Measurements from ENCODE around the gene BTBD9.
"Not testable (repeated sequence)": the region's sequence is repeated elsewhere in the genome, so short reads cannot be mapped to it uniquely, and the experiment has no call there.

The BTBD9 gene

DNA sequence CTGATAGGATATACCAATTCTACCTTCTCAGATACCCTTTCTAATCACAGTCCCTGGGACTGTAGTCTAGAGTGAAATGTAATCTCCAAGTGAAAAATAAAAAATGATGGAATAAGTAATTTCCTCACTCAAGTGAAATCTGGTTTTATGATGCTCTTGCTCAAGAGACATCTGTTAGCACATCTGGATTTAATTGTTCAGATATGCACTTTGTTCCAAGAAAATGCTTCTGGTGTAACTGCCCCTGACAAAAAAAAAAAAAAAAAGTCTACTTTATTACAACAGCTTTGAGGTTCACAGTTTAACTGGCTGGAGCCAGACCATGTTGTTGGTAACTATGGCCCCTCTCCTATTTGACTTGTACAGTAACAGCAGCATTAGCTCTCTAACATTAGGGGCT, 251.8 kb downstream of the BTBD9 start:
- no peak for DNase-seq (ENCODE audit: low read depth in 3 of 3)

DNA sequence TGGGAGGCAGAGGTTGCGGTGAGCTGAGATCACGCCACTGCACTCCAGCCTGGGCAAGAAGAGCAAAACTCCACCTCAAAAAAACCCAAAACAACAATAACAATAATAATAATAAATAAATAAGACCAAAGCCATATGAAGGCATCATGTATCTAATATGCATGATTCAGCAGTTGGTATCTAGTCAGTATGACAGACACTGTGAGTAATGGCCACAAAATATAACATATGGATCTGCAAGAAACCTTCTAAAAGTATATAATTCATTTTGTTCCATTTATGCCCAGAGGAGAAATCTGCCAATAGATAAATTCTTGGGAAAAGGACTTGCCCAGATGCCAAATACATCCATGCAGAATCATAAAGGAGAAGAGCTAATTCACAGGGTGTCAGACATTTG, 252.3 kb downstream of the BTBD9 start:
- DNase-seq (ENCODE audit: low read depth in 3 of 3), result no peak

DNA sequence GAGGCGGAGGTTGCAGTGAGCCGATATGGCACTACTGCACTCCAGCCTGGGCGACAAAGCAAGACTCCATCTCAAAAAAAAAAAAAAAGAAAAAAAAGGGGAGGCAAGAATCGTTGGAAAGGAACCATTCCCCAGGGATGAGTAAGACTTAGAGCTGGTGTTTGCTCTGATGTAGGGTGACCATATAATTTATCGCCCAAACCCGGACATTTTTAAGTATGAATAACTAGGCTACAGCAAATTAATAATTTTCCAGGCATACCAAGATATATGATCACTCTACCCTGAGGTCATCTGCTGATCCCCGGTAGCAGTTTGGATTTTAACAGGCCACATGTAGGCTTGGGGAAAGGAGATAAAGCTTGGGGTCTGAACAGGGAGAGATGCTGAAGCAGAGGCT, 260.9 kb downstream of the BTBD9 start:
- DNase-seq (ENCODE audit: low read depth in 3 of 3), result no peak

DNA sequence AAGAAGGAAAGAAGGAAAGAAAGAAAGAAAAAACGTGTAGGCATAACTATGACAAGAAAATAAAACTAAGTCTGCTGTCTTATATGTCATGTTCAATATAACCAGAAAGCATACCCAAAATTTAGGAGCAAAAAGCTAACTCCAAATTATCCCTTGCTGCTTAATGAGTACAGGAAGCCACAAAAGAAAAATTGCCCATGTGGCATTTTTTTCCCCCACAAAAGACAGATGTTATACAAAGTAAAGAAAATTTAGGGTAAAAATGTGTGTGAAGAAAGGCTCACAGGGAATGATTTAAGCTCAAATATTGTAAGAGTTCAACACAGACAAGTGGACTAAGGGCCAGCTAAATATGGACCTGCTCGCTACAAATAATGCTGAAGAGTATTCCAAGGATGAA, 263.8 kb downstream of the BTBD9 start:
- no peak for DNase-seq (ENCODE audit: low read depth in 3 of 3)

DNA sequence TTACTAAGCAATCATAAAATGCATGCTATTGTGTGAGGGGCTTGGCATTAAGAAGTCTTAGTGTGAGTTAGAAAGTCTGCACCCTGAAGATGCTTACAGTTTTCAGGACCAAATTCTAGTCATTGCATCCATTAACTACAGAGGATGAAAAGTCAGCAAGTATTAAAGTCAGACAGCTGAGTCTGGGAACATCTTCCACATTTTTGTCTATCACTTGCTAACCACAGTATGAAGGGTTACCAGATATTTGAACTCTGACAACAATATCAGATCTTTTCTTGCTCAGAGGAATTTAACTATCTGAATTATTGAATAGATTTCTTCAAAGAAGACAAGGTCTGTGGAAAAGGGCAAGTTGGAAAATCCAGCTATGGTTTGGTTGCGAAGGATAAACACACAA, 264.4 kb downstream of the BTBD9 start:
- no peak for DNase-seq (ENCODE audit: low read depth in 3 of 3)

DNA sequence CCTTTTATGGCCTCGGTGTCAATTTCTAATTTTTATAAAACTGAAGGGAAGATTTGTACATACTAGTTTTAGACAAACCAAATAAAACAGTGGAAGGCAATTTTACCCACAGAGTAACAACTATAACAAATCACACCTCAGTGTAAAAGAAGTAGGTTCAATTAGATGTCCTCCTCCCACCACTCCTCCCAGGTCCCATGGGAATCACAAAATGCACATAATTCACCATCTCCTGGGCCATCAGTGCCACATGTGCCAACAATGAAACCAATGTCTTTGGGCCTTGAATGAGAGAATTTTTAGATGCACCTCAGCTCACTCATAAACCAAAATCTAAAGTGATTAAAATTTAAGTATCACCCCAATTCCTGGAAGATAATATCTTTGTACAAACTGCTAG, 267.8 kb downstream of the BTBD9 start:
- no peak for DNase-seq (ENCODE audit: low read depth in 3 of 3)

DNA sequence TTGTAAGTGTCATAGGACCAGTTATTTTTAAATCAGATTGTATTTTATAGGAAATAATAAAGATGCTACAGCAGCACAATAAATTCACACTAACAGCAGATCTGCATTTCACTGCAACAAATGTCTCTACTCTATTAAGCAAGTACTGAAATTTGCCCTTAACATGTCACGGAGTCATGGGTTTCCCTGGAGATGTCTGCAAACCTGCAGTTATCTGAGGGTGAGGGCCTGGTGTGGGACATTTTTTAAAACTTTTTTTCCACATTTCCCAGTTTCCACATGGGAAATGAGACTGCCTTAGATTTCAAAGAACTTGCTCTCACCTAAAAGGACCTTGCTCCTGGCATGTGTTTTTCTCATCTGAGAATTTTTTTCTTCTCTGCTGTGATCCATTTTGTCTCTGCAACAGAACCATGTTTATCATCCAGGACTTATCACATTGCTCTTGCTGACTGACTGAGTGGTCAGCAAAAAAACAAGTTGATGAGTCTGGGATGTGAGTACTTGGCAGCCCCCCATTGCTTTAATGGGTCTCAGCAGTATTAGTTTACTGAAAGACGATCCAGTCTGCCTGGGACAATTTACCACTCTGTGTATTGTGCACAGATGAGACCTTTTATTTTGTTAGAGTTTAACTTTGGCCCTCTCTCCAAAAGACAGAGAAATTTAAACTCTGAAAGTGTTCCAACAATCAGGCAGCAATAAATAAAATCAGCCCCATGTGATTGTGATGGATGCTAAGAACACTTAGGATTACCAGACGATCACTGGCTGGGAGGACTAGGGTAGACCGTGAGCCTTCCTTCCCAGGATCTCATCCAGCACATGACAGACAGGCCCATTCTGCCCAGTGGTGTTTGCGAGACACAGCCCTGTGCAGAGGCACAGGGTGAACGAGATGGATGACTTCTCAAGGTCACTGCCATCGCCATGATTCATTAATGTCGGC, 268.8 kb downstream of the BTBD9 start:
- DNase-seq (ENCODE audit: low read depth in 3 of 3), result no peak

DNA sequence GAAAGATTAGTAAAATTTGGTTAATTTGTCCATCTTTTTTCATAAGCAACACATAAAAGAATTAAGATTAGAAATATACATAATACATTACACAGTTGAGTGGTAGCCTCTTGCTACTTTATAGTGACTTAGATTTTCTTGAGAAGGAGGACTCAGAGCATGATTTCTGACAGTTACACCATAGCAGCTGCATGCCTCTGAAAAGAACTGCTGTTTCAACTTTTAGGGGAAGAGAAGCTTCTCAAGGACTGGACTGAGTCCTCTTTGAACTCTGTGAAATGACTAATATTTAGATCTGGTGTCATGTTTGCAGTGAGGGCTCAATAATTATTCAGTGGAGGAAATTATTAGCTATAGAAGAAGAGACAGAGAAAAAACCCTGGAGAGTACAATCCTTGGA, 272.5 kb downstream of the BTBD9 start:
- no peak for DNase-seq (ENCODE audit: low read depth in 3 of 3)

DNA sequence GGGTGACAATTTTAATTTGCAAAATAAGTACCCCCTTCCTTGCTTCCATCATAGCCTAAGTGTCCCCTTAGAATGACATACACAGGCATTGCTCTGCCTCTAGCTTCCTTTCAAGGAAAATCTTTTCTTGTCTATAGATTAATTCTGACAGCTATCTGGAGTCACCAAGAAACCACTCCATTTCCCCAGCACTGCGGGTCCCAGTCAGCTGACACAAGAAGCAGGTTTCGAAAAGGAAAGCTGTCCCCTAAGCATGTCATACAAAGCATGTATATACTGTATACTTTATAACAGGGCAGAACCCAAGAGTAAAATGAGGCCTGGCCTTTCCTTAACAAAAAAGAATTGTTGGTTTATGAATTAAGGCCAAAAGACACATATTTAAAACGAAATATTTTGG, 273.5 kb downstream of the BTBD9 start:
- no peak for DNase-seq (ENCODE audit: low read depth in 3 of 3)

DNA sequence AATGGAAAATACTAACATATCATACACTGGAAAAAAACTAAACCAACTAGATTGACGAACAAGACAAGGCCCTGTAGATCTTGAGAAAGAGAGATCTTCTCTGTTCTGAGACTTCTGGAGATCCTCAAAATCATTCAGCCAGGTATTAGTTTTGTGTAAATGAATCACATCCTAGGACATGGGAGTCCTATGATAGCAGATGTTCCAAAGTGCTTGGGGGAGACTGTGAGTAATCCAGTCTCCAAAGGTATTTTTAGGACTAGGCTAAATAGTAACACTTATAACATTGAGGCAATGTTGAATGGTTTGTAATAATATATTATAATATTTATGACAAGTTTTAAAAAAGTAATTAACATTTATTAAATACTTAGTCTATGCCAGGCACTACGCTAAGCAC, 275.0 kb downstream of the BTBD9 start:
- DNase-seq (ENCODE audit: low read depth in 3 of 3), result no peak

DNA sequence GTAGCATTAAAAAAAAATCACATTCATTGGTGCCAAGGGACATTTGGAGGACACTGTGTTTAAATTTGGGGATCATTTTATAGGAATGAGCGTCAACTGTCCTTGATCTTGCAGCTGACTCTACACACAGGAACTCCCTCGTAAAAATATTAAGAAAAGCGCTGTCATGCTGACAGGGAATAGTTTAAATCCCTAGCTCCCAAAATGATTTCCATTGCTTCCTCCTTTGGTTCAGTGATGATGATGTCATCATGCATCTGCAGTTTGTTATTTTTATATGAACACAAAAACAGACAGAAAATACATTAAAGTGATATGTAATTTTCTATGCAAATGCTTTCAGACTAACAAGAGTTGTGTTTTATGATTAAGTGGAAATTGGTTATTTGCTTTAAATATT, 275.6 kb downstream of the BTBD9 start:
- DNase-seq (ENCODE audit: low read depth in 3 of 3), result no peak

DNA sequence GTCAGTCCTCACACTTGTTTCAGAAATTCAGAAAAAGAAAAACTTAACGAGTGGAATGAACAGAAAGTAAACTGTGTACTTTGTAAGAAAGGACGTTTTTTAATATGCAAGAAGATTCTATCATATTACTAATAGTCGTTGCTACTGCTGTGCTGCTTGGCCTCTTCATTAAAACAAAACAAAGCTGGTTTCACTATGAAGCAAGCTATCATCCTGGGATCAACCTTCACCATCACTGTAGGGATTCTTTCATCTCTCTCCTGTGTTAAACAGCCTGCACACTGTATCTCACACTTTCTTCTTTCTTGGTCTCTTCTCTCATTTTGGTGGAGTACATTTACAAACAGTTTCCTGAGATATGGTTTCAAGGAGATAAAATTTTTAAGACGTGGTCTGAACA, 284.2 kb downstream of the BTBD9 start:
- DNase-seq (ENCODE audit: low read depth in 3 of 3), result no peak

DNA sequence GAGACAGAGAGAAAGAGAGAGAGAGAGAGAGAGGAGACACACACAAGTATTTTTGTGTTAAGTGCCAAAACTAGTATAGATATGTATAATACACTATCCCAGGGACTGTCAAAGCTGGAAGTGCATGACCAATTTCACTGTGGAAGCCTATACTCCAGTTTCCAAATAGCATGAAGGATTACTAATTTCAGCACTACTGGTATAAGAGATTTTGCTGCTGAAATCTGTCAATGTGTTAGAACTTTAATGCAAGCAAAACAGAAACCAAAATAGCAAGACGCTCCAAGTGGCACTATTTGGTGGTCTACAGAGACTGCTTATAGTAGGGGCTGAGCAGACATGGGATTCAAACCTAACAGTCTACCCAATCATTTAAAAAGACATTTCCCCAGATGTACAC, 284.8 kb downstream of the BTBD9 start:
- no peak for DNase-seq (ENCODE audit: low read depth in 3 of 3)

DNA sequence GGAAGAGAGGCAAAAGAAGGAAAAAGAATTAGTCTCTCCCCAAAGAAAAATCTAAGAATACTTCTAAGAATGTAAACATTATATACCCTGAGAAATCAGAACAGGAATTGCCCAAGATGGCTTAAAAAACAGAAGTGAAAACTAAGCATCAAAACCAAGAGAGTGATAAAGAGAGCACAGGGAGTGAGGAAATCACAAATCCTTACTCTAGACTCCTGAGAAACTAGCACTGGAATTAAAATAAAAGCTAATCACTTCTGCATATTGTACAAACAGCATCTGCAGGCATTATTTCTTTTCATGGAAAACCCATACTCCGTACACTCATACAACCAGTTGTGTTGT, 285.7 kb downstream of the BTBD9 start:
- DNase-seq (ENCODE audit: low read depth in 3 of 3), result no peak

DNA sequence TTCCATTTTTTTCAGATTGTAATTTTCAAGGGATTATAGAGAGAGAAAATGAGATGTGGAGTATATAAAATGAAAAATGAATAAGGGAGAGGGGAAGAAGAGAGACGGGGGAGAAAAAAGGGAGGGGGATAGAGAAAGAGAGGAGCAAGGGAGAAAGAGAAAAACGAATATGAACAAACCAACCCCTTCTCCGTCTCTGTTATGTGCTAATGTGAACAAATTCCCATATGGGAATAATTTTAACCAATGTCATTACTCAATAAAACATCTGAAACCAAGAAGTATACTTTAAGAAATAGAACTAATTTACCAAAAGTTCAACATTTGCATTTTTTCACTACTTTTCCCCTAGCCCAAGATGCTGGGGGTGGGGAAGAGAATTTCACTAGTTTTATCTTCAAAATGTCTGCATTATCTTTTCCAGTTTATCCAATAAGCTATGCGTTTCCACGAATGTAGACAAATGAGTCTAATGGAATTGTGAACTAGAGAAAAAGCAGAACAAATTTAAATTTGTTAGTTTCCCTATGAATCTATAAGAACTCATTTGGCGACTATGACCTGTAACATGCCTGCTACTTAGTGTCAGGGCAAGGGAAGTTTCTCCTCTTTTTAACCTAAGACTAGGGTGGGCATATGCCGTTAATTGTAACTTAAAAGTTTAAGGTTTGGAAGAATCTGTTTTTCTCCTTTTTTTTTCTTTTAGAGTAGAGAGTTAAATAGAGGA, 286.3 kb downstream of the BTBD9 start:
- no peak for DNase-seq (ENCODE audit: low read depth in 3 of 3)

DNA sequence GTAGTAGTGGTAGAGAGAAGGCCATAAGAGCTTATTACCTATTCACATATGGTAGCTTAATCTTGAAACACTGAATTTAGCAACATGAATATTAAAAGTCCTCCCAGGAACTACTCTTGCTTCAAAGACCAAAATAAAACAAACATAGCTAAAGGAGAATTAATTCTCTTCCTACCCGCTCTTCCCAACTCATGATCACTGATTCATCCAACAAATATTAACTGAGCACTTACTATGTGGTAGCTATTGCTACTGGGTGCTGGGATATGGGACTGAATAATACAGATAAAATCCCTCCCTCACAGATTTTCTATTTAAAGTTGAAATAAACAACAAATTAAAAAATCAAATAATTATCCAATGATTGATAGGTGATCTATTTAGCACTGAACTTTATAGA, 287.1 kb downstream of the BTBD9 start:
- DNase-seq (ENCODE audit: low read depth in 3 of 3), result no peak

DNA sequence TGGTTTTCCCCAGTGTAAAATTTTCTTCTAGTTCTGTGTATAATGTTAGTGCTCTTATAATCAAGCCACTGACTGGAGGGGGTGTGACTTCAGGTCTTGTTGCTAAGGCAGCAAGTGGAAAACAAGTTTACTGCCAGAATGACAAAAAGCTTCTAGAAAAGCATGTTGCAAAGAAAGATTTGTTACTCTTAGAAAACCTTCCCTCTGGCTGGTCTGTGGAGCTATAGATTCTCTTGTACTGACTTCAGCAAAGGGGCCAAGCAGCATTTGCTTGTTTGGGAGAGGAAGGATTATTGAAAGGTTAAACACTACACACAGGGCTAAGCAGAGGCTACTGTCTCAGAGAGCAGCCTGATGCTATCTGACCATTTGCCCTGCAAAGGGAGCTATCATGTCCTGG, 288.8 kb downstream of the BTBD9 start:
- DNase-seq (ENCODE audit: low read depth in 3 of 3), result no peak

DNA sequence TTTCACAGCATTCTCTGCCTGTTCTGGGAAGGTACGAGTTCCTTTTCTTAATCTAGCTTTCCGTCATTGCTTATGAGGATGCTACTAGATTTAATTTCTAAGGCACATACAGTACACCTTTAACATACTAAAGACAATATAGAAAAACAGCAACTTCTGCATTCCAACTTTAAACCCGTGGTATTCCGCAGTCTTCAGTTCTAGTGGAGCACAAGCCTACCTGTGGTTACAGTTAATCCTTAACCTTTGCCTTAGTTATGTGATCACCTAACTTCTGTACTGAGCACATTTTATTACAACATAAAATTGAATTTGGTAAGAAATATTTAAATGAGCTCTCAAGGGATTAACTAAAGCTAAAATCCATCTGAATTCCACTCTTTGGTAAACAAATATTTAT, 289.5 kb downstream of the BTBD9 start:
- no peak for DNase-seq (ENCODE audit: low read depth in 3 of 3)

DNA sequence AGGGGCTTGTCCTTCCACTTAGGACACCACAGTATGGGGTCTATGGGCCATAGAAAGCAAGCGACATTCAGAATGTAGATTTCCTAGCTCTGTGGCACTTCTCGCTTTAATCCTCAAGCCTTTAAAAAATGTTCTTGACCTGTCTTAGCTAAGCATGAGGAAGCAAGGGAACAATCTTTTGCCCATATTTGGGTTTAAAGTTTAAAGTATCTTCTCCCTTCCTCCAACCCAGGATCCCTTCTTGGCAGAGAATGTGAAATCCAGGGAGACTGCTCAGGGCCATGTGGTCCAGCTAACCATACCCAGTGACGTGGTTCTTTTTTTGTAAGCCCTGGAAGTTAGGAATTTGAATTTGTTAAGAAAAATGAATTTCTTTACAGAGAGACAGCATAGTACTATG, 289.9 kb downstream of the BTBD9 start:
- no peak for DNase-seq (ENCODE audit: low read depth in 3 of 3)

DNA sequence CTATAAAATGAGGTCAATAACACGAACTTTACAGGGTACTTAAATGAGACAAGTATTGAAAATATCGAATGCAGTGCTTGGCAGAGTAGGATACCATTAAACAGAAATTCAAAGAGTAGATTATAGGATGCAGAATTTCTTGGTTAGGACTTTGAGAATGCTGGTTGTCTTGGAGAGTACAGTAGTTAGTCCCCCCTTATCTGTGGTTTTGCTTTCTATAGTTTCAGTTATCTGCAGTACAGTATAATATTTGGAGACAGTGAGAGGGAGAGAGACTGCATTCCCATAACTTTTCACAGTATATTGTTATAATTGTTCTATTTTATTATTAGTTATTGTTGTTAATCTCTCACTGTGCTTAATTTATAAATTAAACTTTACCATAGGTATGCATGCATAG, 290.5 kb downstream of the BTBD9 start:
- DNase-seq (ENCODE audit: low read depth in 3 of 3), result no peak

DNA sequence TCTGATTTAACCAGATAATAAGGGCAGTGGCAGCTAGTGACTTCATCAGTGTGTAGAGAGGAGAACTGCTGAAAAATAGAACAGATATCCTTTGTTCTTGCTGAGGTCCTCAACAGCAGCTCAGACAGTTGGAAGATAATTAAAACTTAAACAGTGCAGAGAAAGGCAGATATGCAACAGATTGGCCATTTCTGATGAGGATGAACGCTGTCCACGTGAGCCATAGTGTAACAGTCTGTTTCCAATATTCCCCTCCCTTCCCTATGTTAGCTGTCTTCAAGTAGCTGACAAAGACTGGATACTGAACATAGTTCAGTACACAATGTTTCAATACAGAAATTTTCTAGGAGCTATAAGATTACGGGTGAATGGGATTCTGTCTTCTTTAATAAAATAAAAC, 291.4 kb downstream of the BTBD9 start:
- DNase-seq (ENCODE audit: low read depth in 3 of 3), result no peak

DNA sequence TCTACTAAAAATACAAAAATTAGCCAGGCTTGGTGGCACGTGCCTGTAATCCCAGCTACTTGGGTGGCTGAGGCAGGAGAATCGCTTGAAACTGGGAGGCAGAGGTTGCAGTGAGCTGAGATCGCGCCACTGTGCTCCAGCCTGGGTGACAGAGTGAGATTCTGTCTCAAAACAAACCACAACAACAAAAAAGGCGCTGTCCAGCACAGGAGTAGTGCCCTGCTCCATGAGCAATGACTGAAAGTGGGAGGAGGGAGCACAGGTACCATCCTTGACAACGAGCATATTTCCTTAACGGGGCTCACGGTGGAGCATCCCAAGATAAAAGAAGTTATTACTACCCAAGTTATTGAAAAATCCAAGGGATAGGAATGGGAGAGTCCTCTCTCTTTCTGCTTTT, 291.9 kb downstream of the BTBD9 start:
- DNase-seq (ENCODE audit: low read depth in 3 of 3), result not testable (repeated sequence)

DNA sequence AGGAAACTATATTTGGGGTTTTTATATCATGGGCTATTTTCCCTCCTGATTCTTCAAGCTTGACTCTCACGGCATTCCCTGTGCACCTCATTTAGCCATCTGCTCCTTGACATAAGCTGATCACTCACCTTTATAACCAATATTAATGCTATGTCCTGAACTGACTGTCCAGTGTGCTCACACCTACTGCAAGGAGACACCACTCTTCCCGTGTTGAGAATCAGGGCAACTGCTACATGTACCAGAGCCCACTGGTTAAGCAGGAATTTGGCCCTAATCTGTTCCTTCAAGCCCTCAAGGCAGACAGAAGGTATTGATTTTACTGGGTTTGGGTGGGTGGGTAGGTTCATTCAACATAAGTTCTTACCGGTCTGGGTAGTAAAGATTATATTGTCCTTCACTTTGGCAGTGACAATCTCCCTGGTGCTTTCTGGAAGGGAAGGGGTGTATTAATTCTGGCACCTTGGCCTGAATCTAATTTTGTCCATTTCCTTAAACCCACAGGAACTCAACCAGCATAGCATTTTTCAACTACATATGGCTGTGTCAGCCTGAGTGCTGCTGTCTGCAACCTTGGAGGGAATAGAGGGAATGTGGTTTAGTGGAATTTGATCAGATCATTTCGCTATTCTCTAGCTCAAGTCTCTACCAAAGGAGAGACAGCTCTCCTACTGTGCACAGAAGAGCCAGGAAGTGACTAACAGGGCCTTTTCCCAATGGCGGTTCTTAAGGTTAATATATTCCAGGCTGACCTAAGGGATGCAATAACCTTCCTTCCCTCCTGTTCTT, 293.2 kb downstream of the BTBD9 start:
- DNase-seq (ENCODE audit: low read depth in 3 of 3), result no peak
